HT-29 (cell line): Measurements from ENCODE around the gene RALA. TPM values are rescaled to one million over a fixed set of nuclear protein-coding genes. Genes with fewer than 3 reads are reported as not detected.

Experiments used
- total RNA-seq: library from RNA; depleted of rRNA; stranded (reverse); fragments of >200 nt; shearing (Covaris generic); gene quantifications from 2 replicates; pipeline ENCODE4 v1.2.3, GENCODE V29; 2014; rRNA removed

Gene RALA
- total RNA-seq, 1 experiment from 2014 or later: 5.7 TPM

Other genes with a start within 250 kb of the RALA start
- 17.5 and 19.3 TPM in 2 replicates for gene YAE1, start 57.2 kb upstream of the RALA start, total RNA-seq